DMS53 treated with DMSO at 0.1 percent for 48 hours (cell line): Measurements from ENCODE around the gene GCG.
A peak's percentile ranks its signal among the peaks of the same experiment; 100 is the strongest.

Source experiments
- DNase-seq: peaks from one replicate; lab custom pipeline; 2025; ENCODE audit not compliant: unreplicated experiment; lab: John Stamatoyannopoulos, UW

GCG gene

GRCh38 chr2:162106146-162106551 is 45.9 kb downstream of the GCG start:
- no peak for DNase-seq

DNA sequence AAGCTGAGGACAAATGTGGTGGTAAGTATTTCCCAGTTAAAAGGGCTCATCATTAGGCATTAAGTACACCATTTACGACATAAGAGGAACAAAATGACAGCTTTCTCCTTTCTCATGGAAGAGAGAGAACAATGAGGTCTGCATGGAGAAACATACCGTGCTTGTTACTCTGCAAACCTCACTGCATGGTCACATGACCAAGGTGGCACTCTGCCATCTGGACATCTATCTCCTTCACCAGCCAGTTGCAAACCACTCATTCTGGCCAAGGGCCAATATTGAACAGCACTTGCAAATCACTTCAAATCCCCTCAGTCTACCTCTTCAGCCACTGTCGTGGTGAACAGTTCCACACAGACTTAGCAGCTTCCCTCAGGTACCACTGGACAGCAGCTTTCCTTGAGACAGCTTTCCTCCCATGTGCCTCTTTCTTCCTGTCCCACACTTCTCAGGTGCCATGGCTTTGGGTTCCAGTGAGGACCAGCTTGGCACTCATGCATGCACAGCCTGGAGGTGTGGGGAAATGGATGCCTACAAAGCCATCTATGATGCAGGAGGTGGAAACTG is 48.5 kb downstream of the GCG start:
- DNase-seq: peak; percentile 45

DNA sequence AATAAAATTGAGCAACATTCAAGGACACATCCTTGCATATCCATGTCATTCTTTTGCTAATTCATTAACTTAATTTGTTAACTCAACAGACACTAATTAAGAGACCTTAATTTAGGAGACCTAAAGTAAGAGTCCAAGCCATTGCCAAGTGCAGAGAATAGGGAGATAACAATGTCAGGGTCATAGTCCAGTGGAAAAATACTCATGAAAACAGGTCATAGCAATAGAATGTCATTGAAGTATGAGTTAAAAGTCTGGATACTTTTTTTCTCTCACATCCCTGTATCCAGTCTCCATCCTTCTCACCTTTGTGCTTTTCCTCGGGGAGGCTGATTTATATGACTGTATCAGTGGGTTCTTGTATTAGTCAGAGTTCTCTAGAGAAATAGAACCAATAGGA is 51.5 kb downstream of the GCG start:
- DNase-seq: no peak

GRCh38 chr2:162099836-162100235 is 52.2 kb downstream of the GCG start:
- no peak for DNase-seq
